Right hindlimb (tissue), 1 donor: ENCODE measurements around the gene ACTN1.

ENCODE experiments used
- DNase-seq: peaks from one replicate; pipeline ENCODE4 v3.0.0-alpha.2; 2018

The ACTN1 gene

DNA sequence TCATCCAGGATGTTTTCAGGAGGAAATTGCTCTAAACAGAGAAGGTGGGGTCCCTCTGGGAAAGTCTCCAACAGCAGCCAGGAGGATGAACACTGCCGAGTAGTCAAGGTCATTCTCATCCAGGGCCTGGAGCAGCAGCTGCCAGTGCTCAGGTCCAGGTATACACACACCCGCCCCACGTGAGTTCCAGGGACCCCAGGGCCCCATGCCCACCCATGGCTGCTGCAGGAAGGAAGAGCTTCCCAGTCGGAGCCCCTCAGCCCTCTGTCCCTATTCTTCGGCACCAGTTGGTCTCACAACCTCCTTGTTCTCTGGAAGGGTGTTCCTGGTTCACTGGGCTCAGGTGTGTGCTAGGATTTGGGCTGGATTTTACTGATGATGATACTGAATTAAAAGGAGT lies 72.7 kb downstream of the ACTN1 start:
- DNase-seq = no peak

DNA sequence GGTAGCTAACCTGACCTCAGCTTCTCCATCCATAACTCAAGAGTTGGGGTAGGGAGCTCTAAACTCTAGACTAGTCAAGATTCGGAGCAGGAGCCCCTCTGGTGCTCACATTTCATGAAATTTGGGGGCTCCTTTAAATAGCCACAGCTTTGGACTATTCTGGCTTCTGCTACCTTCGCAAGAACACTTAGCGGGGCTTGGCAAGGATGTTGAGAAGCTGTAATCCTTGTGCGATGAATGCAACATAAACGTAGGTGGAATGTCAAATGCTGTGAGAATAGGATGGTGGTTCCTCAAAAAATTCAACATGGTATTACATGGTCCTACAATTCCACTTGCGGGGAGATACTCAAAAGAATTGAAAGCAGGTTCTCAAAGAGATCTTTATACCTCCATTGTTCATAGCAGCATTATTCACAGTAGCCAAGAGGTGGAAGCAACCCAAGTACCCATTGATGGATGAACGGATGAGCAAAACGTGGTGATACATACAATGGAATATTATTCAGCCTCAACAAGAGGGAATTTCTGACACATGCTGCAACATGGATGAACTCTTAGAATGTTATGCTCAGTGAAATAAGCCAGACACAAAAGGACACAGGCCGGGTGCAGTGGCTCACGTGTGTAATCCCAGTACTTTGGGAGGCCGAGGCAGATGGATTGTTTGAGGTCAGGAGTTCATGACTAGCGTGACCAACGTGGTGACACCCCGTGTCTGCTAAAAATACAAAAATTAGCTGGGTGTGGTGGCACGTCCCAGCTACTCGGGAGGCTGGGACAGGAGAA lies 73.8 kb downstream of the ACTN1 start:
- DNase-seq = no peak

DNA sequence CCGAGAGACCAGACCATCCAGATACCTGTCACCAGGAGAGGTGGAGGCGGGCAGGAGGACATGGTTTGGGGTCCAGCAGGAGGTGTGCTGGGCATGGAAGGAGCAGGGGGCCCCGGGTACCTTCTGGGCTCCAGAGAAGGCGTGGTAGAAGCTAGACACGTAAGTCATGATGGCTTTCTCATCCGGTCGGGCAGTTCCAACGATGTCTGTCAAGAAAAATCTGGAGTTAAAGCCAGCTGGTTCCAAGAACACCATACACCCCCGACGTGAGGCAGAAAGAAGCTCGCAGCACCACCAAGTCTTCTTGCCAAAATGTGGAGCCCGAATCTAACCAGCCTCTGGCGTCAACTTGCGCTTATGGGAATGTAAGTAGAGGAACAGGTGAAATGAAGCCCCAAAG lies 76.7 kb downstream of the ACTN1 start:
- no peak for DNase-seq

DNA sequence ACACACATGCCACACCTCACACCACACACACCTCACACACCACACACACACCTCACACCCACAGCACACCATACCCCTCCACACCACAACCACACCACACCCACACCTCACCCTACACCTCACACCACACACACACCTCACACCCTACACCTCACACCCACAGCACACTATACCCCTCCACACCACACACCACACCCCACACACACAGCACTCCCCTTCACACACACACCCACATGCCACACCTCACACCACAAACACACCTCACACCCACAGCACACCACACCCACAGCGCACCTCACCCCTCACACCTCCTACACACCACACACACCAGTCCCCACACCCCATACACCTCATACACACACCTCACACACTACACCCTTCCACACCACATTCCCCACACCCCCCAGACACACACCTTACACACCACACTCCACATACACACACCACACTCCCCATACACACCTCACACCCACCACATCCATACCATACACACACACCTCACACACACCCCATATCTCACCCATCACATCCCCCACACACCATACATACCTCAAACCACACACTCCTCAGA lies 80.0 kb downstream of the ACTN1 start:
- DNase-seq = no peak

- no peak for DNase-seq
These were observed 80.7 kb downstream of the ACTN1 start for GRCh38 chr14:68898248-68899032.

DNA sequence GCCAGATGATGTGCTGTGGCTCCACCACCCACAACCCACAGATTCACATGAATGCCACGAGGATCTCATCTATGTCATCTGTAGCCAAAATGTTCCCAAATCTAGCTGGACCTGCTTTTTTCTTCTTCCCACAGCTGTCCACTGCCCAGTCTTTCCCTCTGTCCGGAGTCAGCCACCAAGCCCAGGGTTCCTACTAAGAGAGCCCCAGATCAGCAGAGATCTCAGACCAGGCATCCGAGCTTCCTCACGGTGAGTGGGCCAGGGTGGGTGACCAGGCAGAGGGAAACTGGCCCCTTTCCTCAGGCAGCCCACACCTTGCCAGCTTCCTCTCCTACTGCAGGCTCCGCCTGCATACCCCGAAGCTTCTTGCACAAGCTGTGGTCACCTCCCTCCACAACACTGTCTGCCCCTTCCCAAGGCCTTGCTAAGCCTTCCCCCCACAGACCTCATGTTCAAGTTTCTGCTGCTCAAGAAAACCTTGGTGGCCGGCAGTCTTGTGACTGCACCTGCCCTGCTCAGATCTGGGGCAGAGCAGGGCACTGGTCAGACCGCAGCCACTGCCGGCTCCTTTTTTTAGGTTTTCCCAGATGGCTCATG lies 81.4 kb downstream of the ACTN1 start:
- no peak for DNase-seq

DNA sequence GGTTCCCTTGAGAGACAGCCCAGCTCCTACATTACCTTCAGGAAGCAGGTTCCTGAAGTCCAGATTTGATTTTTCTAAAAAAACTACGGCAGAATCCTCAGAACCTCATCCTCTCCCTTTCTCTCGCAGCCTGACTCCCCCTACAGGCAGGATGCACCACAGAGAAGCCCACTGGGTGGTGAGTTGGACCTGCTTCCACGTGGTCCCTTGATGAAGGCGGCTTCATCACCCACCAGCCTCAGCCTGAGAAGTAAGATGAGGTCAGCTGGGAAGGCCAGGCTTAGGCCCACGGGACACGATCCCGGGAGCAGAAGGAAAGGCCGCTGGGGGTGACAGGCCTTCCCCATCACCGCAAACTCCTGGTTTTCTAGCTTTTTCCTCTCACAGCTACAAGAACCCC lies 83.0 kb downstream of the ACTN1 start:
- no peak for DNase-seq

- DNase-seq = no peak
These were observed 84.0 kb downstream of the ACTN1 start for GRCh38 chr14:68894802-68895703.

DNA sequence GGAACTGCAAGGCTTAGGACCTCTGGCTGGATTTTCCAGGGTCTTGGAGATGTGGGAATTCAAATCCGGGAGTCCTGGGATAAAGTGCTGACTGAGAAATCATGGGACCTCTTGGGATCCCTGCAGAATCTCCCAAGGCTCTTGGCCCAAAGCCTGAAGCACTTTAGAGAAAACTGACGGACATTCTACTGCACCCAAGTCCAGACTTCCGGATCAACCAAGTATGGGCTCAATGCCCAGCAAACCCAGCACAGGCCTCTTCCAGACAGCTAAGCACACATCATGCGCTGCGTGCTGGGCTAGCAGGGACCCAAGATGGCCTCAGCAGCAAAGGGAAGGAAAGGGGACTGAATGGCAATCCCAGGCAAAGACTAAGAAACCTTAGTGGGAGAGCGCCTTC lies 85.0 kb downstream of the ACTN1 start:
- no peak for DNase-seq

- DNase-seq = peak; percentile 13
These were observed 85.5 kb downstream of the ACTN1 start for GRCh38 chr14:68893566-68893965.

- no peak for DNase-seq
These were observed 86.1 kb downstream of the ACTN1 start for GRCh38 chr14:68892961-68893360.

- DNase-seq = no peak
These were observed 87.0 kb downstream of the ACTN1 start for GRCh38 chr14:68891851-68892660.

DNA sequence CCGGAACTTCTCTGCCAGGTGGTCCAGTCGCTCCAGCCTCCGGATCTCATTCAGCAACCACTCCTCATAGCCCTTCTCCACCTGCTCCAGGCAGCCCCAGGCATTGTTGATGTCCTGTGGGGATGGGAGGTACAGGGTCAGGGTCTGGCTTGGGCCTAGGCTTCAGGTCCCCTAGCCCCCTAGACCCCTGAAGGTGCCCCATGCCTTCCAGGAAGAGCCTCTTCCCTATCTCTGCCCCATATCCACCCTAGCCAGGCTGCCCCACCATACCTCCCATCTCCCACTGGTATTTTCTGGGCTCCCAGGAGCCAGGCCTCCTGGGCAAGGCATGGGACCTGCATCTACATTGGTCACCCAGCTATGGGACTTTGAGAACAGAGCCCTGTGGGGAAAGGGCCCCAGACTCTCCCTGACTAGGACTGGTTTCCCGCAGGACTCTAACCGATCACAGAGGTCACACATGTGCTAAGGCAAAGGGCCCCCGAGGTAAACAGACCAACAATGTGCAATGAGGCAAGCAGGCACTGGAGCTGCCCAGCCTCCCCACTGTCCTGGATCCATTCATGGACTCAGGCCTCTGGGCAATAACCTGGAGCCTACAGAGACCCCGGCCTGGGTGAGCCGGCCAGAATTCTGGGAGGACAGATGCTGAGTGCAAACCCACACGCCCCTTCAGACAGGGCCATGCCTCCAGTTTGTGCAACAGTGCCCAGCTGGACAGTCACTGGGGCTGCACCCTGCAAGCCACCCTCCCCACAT lies 88.8 kb downstream of the ACTN1 start:
- DNase-seq = no peak

GRCh38 chr14:68888883-68889282 lies 90.2 kb downstream of the ACTN1 start:
- DNase-seq = no peak

DNA sequence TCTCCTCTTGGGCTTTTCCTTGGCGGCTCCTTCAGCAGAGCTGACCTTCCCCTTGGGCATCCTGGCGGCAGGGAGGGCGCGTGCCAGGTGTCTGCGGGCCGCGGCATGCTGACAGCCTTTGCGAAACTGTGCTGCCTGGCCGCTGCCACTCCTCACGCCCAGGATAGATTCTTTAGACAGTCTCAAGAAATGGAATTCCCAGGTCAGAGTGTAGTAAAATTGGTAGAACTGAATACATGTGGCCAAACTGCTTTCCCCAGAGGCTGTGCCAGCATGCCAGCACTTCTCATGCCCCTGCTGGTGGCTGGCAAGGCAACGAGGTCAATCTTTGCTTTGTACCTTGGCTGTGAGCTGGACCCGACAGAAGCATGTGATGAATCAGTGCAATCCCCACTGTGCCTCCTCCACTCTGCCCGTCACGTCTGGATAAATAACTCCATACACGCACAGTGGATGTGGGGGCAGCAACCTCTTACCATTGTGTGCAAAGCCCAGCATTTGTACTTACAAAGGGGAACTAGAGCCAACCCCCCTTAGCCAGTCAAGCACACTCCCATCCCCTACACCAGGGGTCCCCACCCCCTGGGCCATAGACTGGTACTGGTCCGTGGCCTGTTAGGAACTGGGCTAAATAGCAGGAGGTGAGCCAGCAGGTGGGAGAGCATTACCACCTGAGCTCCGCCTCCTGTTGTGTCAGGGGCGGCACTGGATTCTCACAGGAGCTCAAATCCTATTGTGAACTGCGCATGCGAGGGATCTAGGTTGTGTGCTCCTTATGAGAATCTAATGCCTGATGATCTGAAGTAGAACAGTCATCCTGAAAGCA lies 90.9 kb downstream of the ACTN1 start:
- no peak for DNase-seq

DNA sequence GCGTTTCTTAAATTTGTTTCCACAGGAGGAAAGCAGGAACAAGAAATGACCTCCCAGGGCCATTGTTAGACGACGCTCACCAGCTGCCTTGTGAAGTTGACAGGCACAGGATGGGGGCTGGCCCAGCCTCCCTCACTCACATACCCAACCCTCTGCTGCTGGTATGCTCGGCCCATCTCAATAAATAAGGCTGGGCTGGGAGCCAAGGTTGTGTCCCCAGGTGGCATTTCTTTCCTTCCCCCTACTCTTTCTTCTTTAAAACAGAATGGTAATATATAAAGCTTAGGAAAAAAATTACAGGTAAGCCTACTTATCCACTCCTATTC lies 93.0 kb downstream of the ACTN1 start:
- DNase-seq = no peak

DNA sequence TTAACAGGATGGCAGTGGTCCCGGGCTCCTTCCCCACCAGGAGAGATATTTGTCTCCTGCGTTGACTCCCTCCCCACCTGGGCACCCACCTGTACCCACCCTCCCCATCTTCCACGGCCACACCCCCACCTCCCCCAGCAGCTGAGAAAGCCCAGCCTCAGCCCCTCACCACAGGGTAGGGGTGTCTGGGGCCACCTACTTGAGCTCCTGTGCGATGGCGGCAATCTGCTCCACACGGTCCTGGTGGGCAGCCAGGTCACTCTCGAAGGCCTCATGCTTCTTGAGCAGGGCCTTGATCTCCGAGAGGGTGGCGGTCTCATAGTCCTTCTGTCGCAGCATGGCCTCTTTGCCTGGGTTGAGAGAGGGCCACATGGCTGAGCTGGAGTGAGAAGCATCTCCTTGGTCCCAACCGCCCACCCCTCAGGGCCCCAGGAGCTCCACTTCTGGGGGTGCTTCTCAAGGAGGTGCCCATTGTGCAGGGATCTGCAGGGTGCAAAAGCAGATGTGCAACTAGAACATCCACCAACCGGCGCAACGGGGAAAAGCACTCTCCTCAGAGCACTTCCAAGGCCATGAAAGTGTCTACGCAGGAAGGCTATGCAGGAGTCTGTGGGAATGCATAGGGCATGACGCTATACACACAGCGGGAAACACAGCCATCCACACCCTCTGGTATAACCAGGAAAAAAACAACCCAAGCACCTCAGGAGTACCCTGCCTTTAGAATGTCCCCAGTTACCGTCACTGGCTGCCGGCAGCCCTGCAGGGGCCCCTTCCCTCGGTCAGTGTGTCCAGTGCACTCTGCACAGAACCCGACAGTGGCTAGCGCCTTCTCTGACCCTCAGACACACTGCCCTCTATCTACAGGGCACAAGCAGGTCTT lies 93.6 kb downstream of the ACTN1 start:
- DNase-seq = no peak

DNA sequence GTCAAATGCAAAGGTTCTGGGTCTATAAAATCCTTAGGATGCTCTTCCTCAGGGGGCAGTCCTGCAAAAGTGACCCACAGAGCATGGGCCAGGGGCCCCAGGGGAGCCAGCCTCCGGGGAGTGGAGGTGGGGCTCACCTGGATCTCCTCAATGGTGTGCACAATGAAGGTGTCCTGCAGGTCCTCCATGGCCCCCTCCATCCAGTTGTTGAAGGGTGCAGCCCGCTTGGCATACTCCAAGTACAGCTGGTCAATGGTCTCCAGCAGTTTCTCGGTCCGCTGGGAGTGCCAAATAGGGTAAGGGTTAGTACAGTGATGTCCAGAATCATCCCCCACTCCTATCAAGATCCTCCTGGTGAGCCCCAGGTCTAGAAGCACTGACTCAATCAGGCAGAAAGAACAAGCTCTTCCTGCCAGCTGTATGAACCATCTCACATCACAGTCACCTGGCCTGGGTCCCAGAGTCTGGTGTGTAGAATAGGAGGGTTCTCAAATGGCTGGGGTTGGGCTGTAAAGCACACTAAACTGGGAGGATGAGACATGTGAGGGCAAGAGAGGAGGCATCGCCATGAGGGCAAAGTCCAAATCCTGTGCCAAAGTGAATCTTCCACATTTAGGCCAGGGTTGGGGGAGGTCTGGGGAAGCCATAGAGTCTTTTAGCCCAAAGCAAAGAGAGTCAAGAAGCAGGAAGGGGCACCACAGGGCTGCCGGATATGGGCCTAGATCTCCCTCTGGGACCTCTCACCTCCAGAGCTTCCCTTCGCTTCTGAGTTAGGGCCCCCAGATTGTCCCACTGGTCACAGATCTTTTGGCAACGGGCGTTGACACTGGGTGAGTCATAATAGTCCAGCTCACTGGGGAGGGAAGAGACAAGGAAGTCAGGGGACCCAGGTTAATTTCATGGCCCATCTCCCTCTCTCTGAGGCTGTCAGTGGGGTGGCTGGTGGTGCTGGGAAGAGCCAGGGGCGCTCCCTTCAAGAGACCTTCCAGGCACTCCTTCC lies 94.8 kb downstream of the ACTN1 start:
- DNase-seq = no peak
